Activated CD4-positive, alpha-beta T cell treated with anti-CD3 and anti-CD28 coated beads, Interleukin-2, amount 10 ng/mL, durations not matched to agents 24 days and 14 days (primary cell): ENCODE measurements around the gene ABHD8. TPM values are rescaled to one million over a fixed set of nuclear protein-coding genes. Genes with fewer than 3 reads are reported as not detected.

Source experiments
- DNase-seq: peaks from one replicate; pipeline ENCODE4 v3.0.0; 2022
- H3K27ac Mint-ChIP-seq: one replicate; pipeline ENCODE4 v1.8.0; 2022; ENCODE audit warnings: mild to moderate bottlenecking, mixed read lengths
- H3K27me3 Mint-ChIP-seq: one replicate; pipeline ENCODE4 v1.8.0; 2022; ENCODE audit warnings: mixed read lengths
- H3K36me3 Mint-ChIP-seq: one replicate; pipeline ENCODE4 v1.8.0; 2022; ENCODE audit warnings: low read depth, mild to moderate bottlenecking, mixed read lengths
- H3K4me1 Mint-ChIP-seq: one replicate; pipeline ENCODE4 v1.8.0; 2021; ENCODE audit warnings: mixed read lengths
- H3K4me3 Mint-ChIP-seq: one replicate; pipeline ENCODE4 v1.8.0; 2022; ENCODE audit warnings: mild to moderate bottlenecking, moderate library complexity, mixed read lengths
- H3K9me3 Mint-ChIP-seq: one replicate; pipeline ENCODE4 v1.8.0; 2021; ENCODE audit warnings: mixed read lengths
- intact Hi-C: fragments of 100-400 bp; cut with micrococcal nuclease; formaldehyde crosslinking; loops from one replicate; pipeline ENCODE4 v1.15.1; 2023
- total RNA-seq: library from RNA; stranded (reverse); gene quantifications from 2 replicates; pipeline ENCODE4 v1.2.3, GENCODE V29; 2022

ABHD8 gene
- total RNA-seq, 1 donor from 2014 or later, result 5.6 TPM

GRCh38 chr19:17337675-17338432, 34.6 kb upstream of the ABHD8 start:
- Mint-ChIP-seq H3K4me3 (peak overlapping the region; percentile 99), H3K27me3 (no peaks in the 10 kb centered on the region), H3K9me3 (no peaks in the 10 kb centered on the region), H3K27ac (peak overlapping the region; percentile 94), H3K36me3 (peaks cover 9% of the 10 kb centered on the region), H3K4me1 (peaks cover 27% of the 10 kb centered on the region)
- DNase-seq, result peak; percentile 84
- intact Hi-C loops, result loop anchor here (1.0 kb wide), 1 partner anchor 263 kb away; the partner anchor contains the start of genes HAUS8 and MYO9B

GRCh38 chr19:17336872-17337674, 33.8 kb upstream of the ABHD8 start, which contains the start of gene GTPBP3:
GTPBP3 (plus strand) TSS chr19:17337553; CDS start chr19:17337612, 59 bp downstream.
- Mint-ChIP-seq H3K4me1 (peaks cover 30% of the 10 kb centered on the region), H3K27ac (peak within 1 kb of the TSS; percentile 94), H3K27me3 (no peaks in the 10 kb centered on the region), H3K4me3 (peak within 1 kb of the TSS; percentile 99), H3K36me3 (peaks cover 10% of the 10 kb centered on the region), H3K9me3 (no peaks in the 10 kb centered on the region)
- intact Hi-C loops, result loop anchor here (1.0 kb wide), 1 partner anchor 262 kb away; the partner anchor contains the start of genes HAUS8 and MYO9B
- peak; percentile 99 for DNase-seq

- peaks cover 12% of the 10 kb centered on the region for H3K36me3 Mint-ChIP-seq
- no peak overlapping the region for H3K27ac Mint-ChIP-seq
- H3K4me3 Mint-ChIP-seq, result peak overlapping the region; percentile 21
- no peaks in the 10 kb centered on the region for H3K9me3 Mint-ChIP-seq
- peaks cover 30% of the 10 kb centered on the region for H3K4me1 Mint-ChIP-seq
- DNase-seq, result peak; percentile 60
- intact Hi-C loops, result no loop called here
- H3K27me3 Mint-ChIP-seq, result peaks cover 3% of the 10 kb centered on the region
Observed at GRCh38 chr19:17335575-17335974, 32.4 kb upstream of the ABHD8 start.

- Mint-ChIP-seq H3K27ac (peak within 1 kb of the TSS; percentile 73), H3K4me1 (peaks cover 34% of the 10 kb centered on the region), H3K4me3 (peak within 1 kb of the TSS; percentile 82), H3K9me3 (no peaks in the 10 kb centered on the region), H3K36me3 (peaks cover 12% of the 10 kb centered on the region), H3K27me3 (peaks cover 9% of the 10 kb centered on the region)
- intact Hi-C loops, result loop anchor here (1.0 kb wide), 2 partner anchors 25 to 42 kb away; partner anchors contain the start of gene DDA1
- DNase-seq, result peak; percentile 99
Observed at GRCh38 chr19:17334414-17335409, 31.5 kb upstream of the ABHD8 start, which contains the start of gene ANO8. ANO8 (minus strand) TSS chr19:17334855; CDS start chr19:17334670, 185 bp downstream.

- Mint-ChIP-seq H3K4me1 (peaks cover 32% of the 10 kb centered on the region), H3K4me3 (peak overlapping the region; percentile 82), H3K27me3 (peaks cover 9% of the 10 kb centered on the region), H3K27ac (peak overlapping the region; percentile 73), H3K36me3 (peaks cover 12% of the 10 kb centered on the region), H3K9me3 (no peaks in the 10 kb centered on the region)
- intact Hi-C loops, result loop anchor here (1.0 kb wide), 2 partner anchors 25 to 42 kb away; partner anchors contain the start of gene DDA1
- peak; percentile 92 for DNase-seq
Observed at GRCh38 chr19:17333611-17334413, 30.6 kb upstream of the ABHD8 start.

- DNase-seq, result peak; percentile 87
- peak overlapping the region; percentile 43 for H3K4me3 Mint-ChIP-seq
- H3K9me3 Mint-ChIP-seq, result no peaks in the 10 kb centered on the region
- peaks cover 9% of the 10 kb centered on the region for H3K27me3 Mint-ChIP-seq
- H3K36me3 Mint-ChIP-seq, result peaks cover 10% of the 10 kb centered on the region
- intact Hi-C loops, result no loop called here
- H3K4me1 Mint-ChIP-seq, result peaks cover 32% of the 10 kb centered on the region
- no peak overlapping the region for H3K27ac Mint-ChIP-seq
Observed at GRCh38 chr19:17332677-17333581, 29.7 kb upstream of the ABHD8 start.

- H3K27me3 Mint-ChIP-seq, result peaks cover 9% of the 10 kb centered on the region
- peaks cover 10% of the 10 kb centered on the region for H3K36me3 Mint-ChIP-seq
- H3K4me1 Mint-ChIP-seq, result peaks cover 31% of the 10 kb centered on the region
- DNase-seq, result no peak
- intact Hi-C loops, result no loop called here
- no peak overlapping the region for H3K4me3 Mint-ChIP-seq
- no peaks in the 10 kb centered on the region for H3K9me3 Mint-ChIP-seq
- H3K27ac Mint-ChIP-seq, result no peak overlapping the region
Observed at GRCh38 chr19:17332360-17332676, 29.1 kb upstream of the ABHD8 start.

GRCh38 chr19:17331045-17331558, 27.9 kb upstream of the ABHD8 start:
- intact Hi-C loops, result no loop called here
- peaks cover 10% of the 10 kb centered on the region for H3K36me3 Mint-ChIP-seq
- peak; percentile 58 for DNase-seq
- no peak overlapping the region for H3K4me3 Mint-ChIP-seq
- peaks cover 20% of the 10 kb centered on the region for H3K4me1 Mint-ChIP-seq
- H3K27ac Mint-ChIP-seq, result no peak overlapping the region
- peaks cover 9% of the 10 kb centered on the region for H3K27me3 Mint-ChIP-seq
- H3K9me3 Mint-ChIP-seq, result no peaks in the 10 kb centered on the region

GRCh38 chr19:17330262-17331044, 27.2 kb upstream of the ABHD8 start:
- peak overlapping the region; percentile 28 for H3K4me3 Mint-ChIP-seq
- H3K27me3 Mint-ChIP-seq, result peaks cover 9% of the 10 kb centered on the region
- H3K4me1 Mint-ChIP-seq, result peaks cover 20% of the 10 kb centered on the region
- DNase-seq, result peak; percentile 56
- intact Hi-C loops, result no loop called here
- peaks cover 10% of the 10 kb centered on the region for H3K36me3 Mint-ChIP-seq
- no peak overlapping the region for H3K27ac Mint-ChIP-seq
- H3K9me3 Mint-ChIP-seq, result no peaks in the 10 kb centered on the region

- intact Hi-C loops, result no loop called here
- DNase-seq, result no peak
- Mint-ChIP-seq H3K27ac (no peak overlapping the region), H3K4me3 (peak overlapping the region; percentile 55), H3K36me3 (peaks cover 10% of the 10 kb centered on the region), H3K9me3 (no peaks in the 10 kb centered on the region), H3K4me1 (peaks cover 15% of the 10 kb centered on the region), H3K27me3 (peaks cover 9% of the 10 kb centered on the region)
Observed at GRCh38 chr19:17329366-17330261, 26.4 kb upstream of the ABHD8 start.
